Measurements from ENCODE around the gene PIKFYVE. TPM values are rescaled to one million over a fixed set of nuclear protein-coding genes. Genes with fewer than 3 reads are reported as not detected.

PIKFYVE gene
- total RNA-seq: 14.1 and 16.1 TPM in 2 replicates

GRCh38 chr2:208265801-208266552 lies at the start of gene PIKFYVE:
Gene PIKFYVE (plus strand): TSS chr2:208266255. CDS start chr2:208271520, 5,265 bp downstream.

GRCh38 chr2:208254871-208255556 lies 11.0 kb upstream of the PIKFYVE start, which contains the start of gene IDH1:
Gene IDH1 (minus strand): TSS chr2:208255071. CDS start chr2:208251551, 3,520 bp downstream.

GRCh38 chr2:208406474-208407451 lies 140.7 kb downstream of the PIKFYVE start, which contains the start of gene PTH2R:
Gene PTH2R (plus strand): TSS chr2:208406792. CDS start chr2:208407044, 252 bp downstream.

Other genes with a start within 250 kb of the PIKFYVE start
- gene PLEKHM3, start 240.7 kb upstream of the PIKFYVE start, total RNA-seq: 4.2 and 6.1 TPM in 2 replicates
- gene CRYGD, start 141.7 kb upstream of the PIKFYVE start, total RNA-seq: not detected in 2 replicates
- not detected in 2 replicates for gene CRYGC, start 136.4 kb upstream of the PIKFYVE start, total RNA-seq
- gene CRYGB, start 120.1 kb upstream of the PIKFYVE start, total RNA-seq: not detected in 2 replicates
- gene CRYGA, start 102.7 kb upstream of the PIKFYVE start, total RNA-seq: not detected in 2 replicates
- not detected in 2 replicates for gene C2orf80, start 76.2 kb upstream of the PIKFYVE start, total RNA-seq
- 162 and 184 TPM in 2 replicates for gene IDH1, start 11.2 kb upstream of the PIKFYVE start, total RNA-seq
- gene PTH2R, start 140.5 kb downstream of the PIKFYVE start, total RNA-seq: under 0.01 TPM in 1 of 2 replicates, not detected in the other